Epithelial cell of esophagus (primary cell): Measurements from ENCODE around the gene JMJD6.

Source experiments
- DNase-seq: peaks from one replicate; pipeline ENCODE4 v3.0.0; 2010; ENCODE audit warnings: low read depth
- H3K4me3 ChIP-seq: 2 replicates; pipeline ENCODE4 v1.5.1; 2011; ENCODE audit warnings: mild to moderate bottlenecking, low read length, control low read depth
- CTCF ChIP-seq: IDR thresholded peaks from 2 replicates; pipeline ENCODE4 v1.5.1; 2011; ENCODE audit warnings: low read depth, mild to moderate bottlenecking, low read length, control low read depth, inconsistent platforms; ENCODE audit not compliant: insufficient read depth; ENCODE audit errors: missing control alignments

JMJD6 gene

GRCh38 chr17:76697702-76698465, 28.5 kb downstream of the JMJD6 start:
- no peak overlapping the region for H3K4me3 ChIP-seq
- no peak for TF ChIP-seq CTCF
- DNase-seq: no peak

- no peak for DNase-seq
- no peak overlapping the region for H3K4me3 ChIP-seq
- TF ChIP-seq CTCF: no peak
These were observed 29.4 kb downstream of the JMJD6 start for GRCh38 chr17:76696763-76697701.

DNA sequence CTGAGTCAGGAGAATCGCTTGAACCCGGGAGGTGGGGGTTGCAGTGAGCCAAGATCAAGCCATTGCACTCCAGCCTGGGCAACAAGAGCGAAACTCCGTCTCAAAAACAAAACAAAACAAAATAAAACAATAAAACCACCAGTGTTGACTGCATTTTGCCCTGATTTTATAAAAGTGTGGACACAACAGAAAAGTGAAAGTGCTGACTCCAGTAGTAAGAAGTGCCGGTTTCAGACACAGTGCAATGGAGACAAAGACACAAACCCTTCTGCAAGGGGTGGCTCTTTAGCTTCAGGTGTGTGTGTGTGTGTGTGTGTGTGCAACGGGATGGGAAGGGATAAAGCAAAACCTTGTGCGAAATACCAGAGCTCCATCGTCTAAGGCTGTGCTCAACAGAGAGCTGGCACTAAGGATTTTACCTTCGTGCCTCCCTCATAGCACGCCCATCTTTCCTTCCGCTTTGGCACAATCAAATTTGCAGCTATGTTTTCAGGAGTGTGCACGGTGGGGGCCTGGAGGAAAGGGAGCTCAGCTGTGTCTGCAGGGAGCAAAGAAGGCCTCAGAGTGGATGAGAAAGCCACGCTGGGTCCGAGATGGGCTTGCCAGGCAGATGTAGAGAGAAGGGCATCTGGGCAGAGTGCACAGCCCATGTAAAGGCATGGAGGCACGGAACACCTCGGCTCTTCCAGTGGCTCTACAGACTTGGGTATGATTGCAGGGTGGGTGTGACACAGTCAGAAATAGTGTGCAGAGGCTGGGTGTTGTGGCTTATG, 31.2 kb downstream of the JMJD6 start:
- H3K4me3 ChIP-seq: no peak overlapping the region
- DNase-seq: no peak
- TF ChIP-seq CTCF: no peak

DNA sequence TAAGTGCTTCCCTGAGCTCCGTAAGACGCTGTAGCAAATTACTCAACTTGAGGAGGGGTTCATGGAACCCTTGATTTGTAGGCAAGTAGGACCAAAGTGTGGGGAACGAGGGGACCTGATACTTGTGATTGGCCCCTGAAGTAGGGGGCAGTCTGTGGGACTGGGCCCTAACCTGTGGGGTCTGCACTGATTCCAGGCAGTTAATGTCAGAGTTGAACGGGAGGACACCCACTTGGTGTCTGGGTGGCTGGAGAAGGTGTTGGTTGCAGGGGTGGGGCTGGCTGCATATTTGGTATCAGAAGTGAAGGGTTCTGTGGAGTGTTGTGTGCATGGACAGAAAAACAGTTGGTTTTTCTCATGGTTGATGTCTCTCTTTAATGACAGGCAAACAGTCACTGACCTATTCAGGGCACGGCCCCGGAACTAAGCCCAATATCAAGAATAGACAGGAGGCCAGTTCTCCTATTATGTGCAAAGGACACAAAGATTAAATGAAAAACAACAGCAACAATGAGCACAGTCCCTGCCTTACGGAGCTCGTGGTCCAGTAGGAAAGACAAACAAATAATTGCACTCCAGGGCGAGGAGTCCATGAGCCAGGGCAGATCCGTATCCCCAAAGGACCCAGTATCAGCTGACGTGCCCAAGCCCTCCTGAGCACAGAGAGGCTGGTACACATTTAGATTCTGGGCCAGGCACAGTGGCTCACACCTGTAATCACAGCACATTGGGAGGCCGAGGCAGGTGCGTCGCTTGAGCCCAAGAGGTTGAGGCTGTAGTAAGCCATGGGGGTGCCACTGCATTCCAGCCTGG, 34.8 kb downstream of the JMJD6 start:
- DNase-seq: no peak
- TF ChIP-seq CTCF: no peak
- H3K4me3 ChIP-seq: no peak overlapping the region

GRCh38 chr17:76690596-76691280, 35.7 kb downstream of the JMJD6 start:
- H3K4me3 ChIP-seq: no peak overlapping the region
- no peak for TF ChIP-seq CTCF
- DNase-seq: no peak
